SK-N-SH (cell line): ENCODE measurements around the gene ACYP2. TPM values are rescaled to one million over a fixed set of nuclear protein-coding genes. Genes with fewer than 3 reads are reported as not detected.

Experiments
- CTCF ChIA-PET: fragments of 300-600, 350-600 bp; formaldehyde crosslinking; extraction: SDS; loops from one replicate; lab custom pipeline; 2021; lab: Yijun Ruan, JAX
- POLR2A ChIA-PET: fragments of 350-600 bp; sonication (Branson Sonifier 250); formaldehyde crosslinking; extraction: SDS; loops from one replicate; lab custom pipeline; 2020; ENCODE audit warnings: antibody characterized with exemption, inconsistent platforms; lab: Yijun Ruan, JAX
- DNase-seq: peaks from one replicate; pipeline ENCODE4 v3.0.0; 2012
- H2AFZ ChIP-seq: fragments of 200-600 bp; sonication (generic); 2 replicates; pipeline ENCODE4 v1.8.1; 2016; ENCODE audit warnings: antibody characterized with exemption, mild to moderate bottlenecking, low read depth
- H3F3A ChIP-seq: fragments of 200-600 bp; sonication (generic); replicated peaks from 2 replicates; pipeline ENCODE3; 2016; ENCODE audit warnings: antibody characterized with exemption, mild to moderate bottlenecking; ENCODE audit not compliant: insufficient read depth
- H3K27ac ChIP-seq, 2 experiments: fragments of 200-500 bp in 1 of 2; fragments of 200-600 bp in 1 of 2; sonication (Bioruptor generic) in 1 of 2; sonication (generic), shearing (Covaris generic) in 1 of 2; 2 replicates each; pipeline versions ENCODE4 v1.5.1 to v1.6.1; 2014 to 2016; ENCODE audit warnings: low read depth in 2 of 2, inconsistent platforms in 1 of 2, low read length in 1 of 2, mild to moderate bottlenecking in 1 of 2, mixed read lengths in 1 of 2
- H3K27me3 ChIP-seq: fragments of 200-600 bp; sonication (generic), shearing (Covaris generic); 2 replicates; pipeline ENCODE4 v1.6.1; 2016; ENCODE audit warnings: mixed run types; ENCODE audit not compliant: insufficient read depth
- H3K36me3 ChIP-seq, 2 experiments: fragments of 200-500 bp in 1 of 2; fragments of 200-600 bp in 1 of 2; sonication (Bioruptor generic) in 1 of 2; sonication (generic) in 1 of 2; replicated peaks in 1 of 2; 2 replicates each; pipeline versions ENCODE3 to v1.5.1; 2014 to 2016; ENCODE audit warnings: low read length in 1 of 2, mild to moderate bottlenecking in 1 of 2; ENCODE audit not compliant: insufficient read depth in 2 of 2, control insufficient read depth in 1 of 2
- H3K4me1 ChIP-seq, 2 experiments: fragments of 200-500 bp in 1 of 2; fragments of 200-600 bp in 1 of 2; sonication (Bioruptor generic) in 1 of 2; sonication (generic), shearing (Covaris generic) in 1 of 2; 2 replicates each; pipeline versions ENCODE4 v1.5.1 to v1.6.1; 2014 to 2016; ENCODE audit warnings: low read depth in 1 of 2, low read length in 1 of 2, mixed run types in 1 of 2; ENCODE audit not compliant: insufficient read depth in 2 of 2, control insufficient read depth in 1 of 2
- H3K4me2 ChIP-seq: fragments of 200-600 bp; sonication (generic), shearing (Covaris generic); 2 replicates; pipeline ENCODE4 v1.6.1; 2017; ENCODE audit warnings: mixed run types
- H3K4me3 ChIP-seq, 2 experiments: fragments of 200-500 bp in 1 of 2; fragments of 200-600 bp in 1 of 2; sonication (Bioruptor generic) in 1 of 2; sonication (generic), shearing (Covaris generic) in 1 of 2; 2 replicates each; pipeline versions ENCODE4 v1.5.1 to v1.8.1; 2014 to 2016; ENCODE audit warnings: low read depth in 2 of 2, inconsistent platforms in 1 of 2, low read length in 1 of 2, mild to moderate bottlenecking in 1 of 2, mixed read lengths in 1 of 2, moderate library complexity in 1 of 2
- H3K79me2 ChIP-seq: fragments of 200-600 bp; sonication (generic); 2 replicates; pipeline ENCODE4 v1.8.1; 2017; ENCODE audit warnings: mild to moderate bottlenecking; ENCODE audit not compliant: insufficient read depth
- H3K9ac ChIP-seq: fragments of 200-600 bp; sonication (generic); 2 replicates; pipeline ENCODE4 v1.6.1; 2017; ENCODE audit warnings: mixed run types
- H3K9me2 ChIP-seq: fragments of 200-600 bp; sonication (generic); 2 replicates; pipeline ENCODE4 v1.6.1; 2017; ENCODE audit warnings: mixed run types
- H3K9me3 ChIP-seq: fragments of 200-600 bp; sonication (generic); 2 replicates; pipeline ENCODE4 v1.6.1; 2017; ENCODE audit warnings: mixed run types, mild to moderate bottlenecking, moderate library complexity
- H4K20me1 ChIP-seq: fragments of 200-600 bp; sonication (generic); 2 replicates; pipeline ENCODE4 v1.6.1; 2017; ENCODE audit warnings: mild to moderate bottlenecking, mixed run types; ENCODE audit not compliant: insufficient read depth
- EP300 ChIP-seq, 2 experiments: IDR thresholded peaks; 2 replicates each; pipeline versions ENCODE4 v1.4.0 to v1.6.1; 2012; ENCODE audit warnings: borderline replicate concordance in 1 of 2, low read depth in 1 of 2, low read length in 1 of 2
- EZH2phosphoT487 ChIP-seq: fragments of 200-600 bp; sonication (generic); IDR thresholded peaks from 2 replicates; pipeline ENCODE4 v1.6.1; 2017; ENCODE audit warnings: low read depth, mixed run types, mild to moderate bottlenecking, antibody characterized with exemption, moderate library complexity, borderline replicate concordance
- GABPA ChIP-seq: IDR thresholded peaks from 2 replicates; pipeline ENCODE4 v1.4.0; 2012; ENCODE audit warnings: low read depth, mild to moderate bottlenecking
- GATA2 ChIP-seq: sonication (generic); formaldehyde crosslinking; IDR thresholded peaks from 2 replicates; pipeline ENCODE4 v1.5.0; 2020; ENCODE audit warnings: mild to moderate bottlenecking, missing genetic modification reagents
- JUND ChIP-seq: IDR thresholded peaks from 2 replicates; pipeline ENCODE4 v1.4.0; 2012
- MEF2A ChIP-seq: IDR thresholded peaks from 2 replicates; pipeline ENCODE4 v1.4.0; 2012; ENCODE audit warnings: low read depth, borderline replicate concordance
- MXI1 ChIP-seq: IDR thresholded peaks from 2 replicates; pipeline ENCODE4 v1.6.1; 2012; ENCODE audit warnings: mild to moderate bottlenecking, low read depth, low read length, improper control_type of control experiment
- POLR2AphosphoS5 ChIP-seq: IDR thresholded peaks from 2 replicates; pipeline ENCODE4 v1.6.1; 2012; ENCODE audit warnings: low read depth, low read length
- RCOR1 ChIP-seq: fragments of 150-350 bp; IDR thresholded peaks from 2 replicates; pipeline ENCODE4 v1.6.1; 2017; ENCODE audit warnings: antibody characterized with exemption, low read length
- RFX5 ChIP-seq: IDR thresholded peaks from 2 replicates; pipeline ENCODE4 v1.6.1; 2012; ENCODE audit warnings: mild to moderate bottlenecking, improper control_type of control experiment, low read length
- SIN3A ChIP-seq: IDR thresholded peaks from 2 replicates; pipeline ENCODE4 v1.6.1; 2012; ENCODE audit warnings: low read depth, mild to moderate bottlenecking, low read length, moderate library complexity, borderline replicate concordance
- TEAD4 ChIP-seq: IDR thresholded peaks from 2 replicates; pipeline ENCODE4 v1.4.0; 2012; ENCODE audit warnings: mild to moderate bottlenecking, borderline replicate concordance; ENCODE audit not compliant: insufficient read depth
- YY1 ChIP-seq: IDR thresholded peaks from 2 replicates; pipeline ENCODE4 v1.4.0; 2012; ENCODE audit warnings: low read depth, mild to moderate bottlenecking
- WGBS: methylation state at CpG from one replicate; pipeline ENCODE4 v1.1.6; 2017; ENCODE audit warnings: low lambda C conversion rate; 5-methylcytosine and 5-hydroxymethylcytosine counted together
- polyA plus RNA-seq, 3 experiments: library from polyadenylated mRNA; depleted of rRNA; stranded (reverse); fragments of >200 nt; gene quantifications; 2 replicates each; pipeline ENCODE4 v1.2.3, GENCODE V29; 2012
- TF ChIP-seq, protein P1 (sequence below): fragments of 150-350 bp; IDR thresholded peaks from 2 replicates; pipeline ENCODE4 v1.6.1; 2017; ENCODE audit warnings: antibody characterized with exemption, low read length, low read depth, borderline replicate concordance
- TF ChIP-seq, protein P2 (sequence below): fragments of 200-600 bp; sonication (generic); IDR thresholded peaks from 2 replicates; pipeline ENCODE4 v1.6.1; 2017; ENCODE audit warnings: antibody characterized with exemption, mild to moderate bottlenecking, moderate library complexity
- TF ChIP-seq, protein P3 (sequence below): IDR thresholded peaks from 2 replicates; pipeline ENCODE4 v1.4.0; 2012; ENCODE audit warnings: low read depth

The ACYP2 gene
- polyA plus RNA-seq, 1 of the 3 experiments (the other 2 are of a cell fraction): 8.8 TPM

DNA sequence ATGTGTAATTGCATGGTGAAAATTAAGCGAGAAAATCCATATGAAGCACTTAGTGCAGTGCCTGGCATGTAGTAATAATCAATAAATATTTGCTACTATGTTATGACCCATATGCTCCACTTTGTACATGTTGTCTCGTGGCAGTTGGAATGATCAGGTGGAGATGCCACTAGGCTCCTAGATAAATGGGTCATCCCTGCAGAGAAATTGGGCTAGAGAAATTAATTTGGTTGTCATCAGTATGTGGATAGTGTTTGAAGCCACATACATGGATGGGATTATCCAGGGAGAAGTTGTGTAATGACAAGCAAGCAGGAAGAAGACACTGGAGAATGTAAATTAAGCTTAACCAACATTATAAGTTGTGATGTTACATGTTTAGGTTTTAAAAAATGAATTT lies 33.0 kb downstream of the ACYP2 start:
- H3K9ac ChIP-seq: no peak overlapping the region
- no peaks in the 10 kb centered on the region for H4K20me1 ChIP-seq
- TF ChIP-seq YY1: no peak
- no peak for TF ChIP-seq JUND
- TF ChIP-seq TEAD4: no peak
- no peak for TF ChIP-seq POLR2AphosphoS5
- TF ChIP-seq, protein P1, sequence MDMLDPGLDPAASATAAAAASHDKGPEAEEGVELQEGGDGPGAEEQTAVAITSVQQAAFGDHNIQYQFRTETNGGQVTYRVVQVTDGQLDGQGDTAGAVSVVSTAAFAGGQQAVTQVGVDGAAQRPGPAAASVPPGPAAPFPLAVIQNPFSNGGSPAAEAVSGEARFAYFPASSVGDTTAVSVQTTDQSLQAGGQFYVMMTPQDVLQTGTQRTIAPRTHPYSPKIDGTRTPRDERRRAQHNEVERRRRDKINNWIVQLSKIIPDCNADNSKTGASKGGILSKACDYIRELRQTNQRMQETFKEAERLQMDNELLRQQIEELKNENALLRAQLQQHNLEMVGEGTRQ: no peak
- TF ChIP-seq SIN3A: no peak
- TF ChIP-seq MEF2A: no peak
- TF ChIP-seq GABPA: no peak
- TF ChIP-seq EP300 (IDR thresholded peaks at IDR 0.05; ENCODE audit: borderline replicate concordance in 1 of 2, low read depth in 1 of 2, low read length in 1 of 2): no peak
- TF ChIP-seq MXI1: no peak
- TF ChIP-seq, protein P2, sequence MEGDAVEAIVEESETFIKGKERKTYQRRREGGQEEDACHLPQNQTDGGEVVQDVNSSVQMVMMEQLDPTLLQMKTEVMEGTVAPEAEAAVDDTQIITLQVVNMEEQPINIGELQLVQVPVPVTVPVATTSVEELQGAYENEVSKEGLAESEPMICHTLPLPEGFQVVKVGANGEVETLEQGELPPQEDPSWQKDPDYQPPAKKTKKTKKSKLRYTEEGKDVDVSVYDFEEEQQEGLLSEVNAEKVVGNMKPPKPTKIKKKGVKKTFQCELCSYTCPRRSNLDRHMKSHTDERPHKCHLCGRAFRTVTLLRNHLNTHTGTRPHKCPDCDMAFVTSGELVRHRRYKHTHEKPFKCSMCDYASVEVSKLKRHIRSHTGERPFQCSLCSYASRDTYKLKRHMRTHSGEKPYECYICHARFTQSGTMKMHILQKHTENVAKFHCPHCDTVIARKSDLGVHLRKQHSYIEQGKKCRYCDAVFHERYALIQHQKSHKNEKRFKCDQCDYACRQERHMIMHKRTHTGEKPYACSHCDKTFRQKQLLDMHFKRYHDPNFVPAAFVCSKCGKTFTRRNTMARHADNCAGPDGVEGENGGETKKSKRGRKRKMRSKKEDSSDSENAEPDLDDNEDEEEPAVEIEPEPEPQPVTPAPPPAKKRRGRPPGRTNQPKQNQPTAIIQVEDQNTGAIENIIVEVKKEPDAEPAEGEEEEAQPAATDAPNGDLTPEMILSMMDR: no peak
- no peak for TF ChIP-seq GATA2
- no peak for TF ChIP-seq RCOR1
- TF ChIP-seq, all 33 proteins: peak for 0
- no peaks in the 10 kb centered on the region for H3F3A ChIP-seq
- H2AFZ ChIP-seq: no peak overlapping the region
- H3K27ac ChIP-seq: no peak overlapping the region
- no peaks in the 10 kb centered on the region for H3K9me2 ChIP-seq
- no peak for DNase-seq
- no peak overlapping the region for H3K4me3 ChIP-seq
- 54% methylated on average over 2 of the region's 2 CpGs for WGBS
- H3K36me3 ChIP-seq: no peaks in the 10 kb centered on the region
- H3K27me3 ChIP-seq: no peaks in the 10 kb centered on the region
- POLR2A ChIA-PET: no interaction called here
- H3K4me1 ChIP-seq: peaks cover 0 to 2% of the 10 kb centered on the region in 2 experiments; a peak in 1 of 4 replicates
- no peaks in the 10 kb centered on the region for H3K79me2 ChIP-seq
- H3K9me3 ChIP-seq: no peaks in the 10 kb centered on the region; the same call in 1 of the 2 replicates
- H3K4me2 ChIP-seq: no peak overlapping the region
- CTCF ChIA-PET: interaction anchor here (0.9 to 1.7 kb wide), 3 partner anchors 21 to 690 kb away, joined by 3 to 4 read pairs (median 3); no protein-coding TSS in a partner anchor

DNA sequence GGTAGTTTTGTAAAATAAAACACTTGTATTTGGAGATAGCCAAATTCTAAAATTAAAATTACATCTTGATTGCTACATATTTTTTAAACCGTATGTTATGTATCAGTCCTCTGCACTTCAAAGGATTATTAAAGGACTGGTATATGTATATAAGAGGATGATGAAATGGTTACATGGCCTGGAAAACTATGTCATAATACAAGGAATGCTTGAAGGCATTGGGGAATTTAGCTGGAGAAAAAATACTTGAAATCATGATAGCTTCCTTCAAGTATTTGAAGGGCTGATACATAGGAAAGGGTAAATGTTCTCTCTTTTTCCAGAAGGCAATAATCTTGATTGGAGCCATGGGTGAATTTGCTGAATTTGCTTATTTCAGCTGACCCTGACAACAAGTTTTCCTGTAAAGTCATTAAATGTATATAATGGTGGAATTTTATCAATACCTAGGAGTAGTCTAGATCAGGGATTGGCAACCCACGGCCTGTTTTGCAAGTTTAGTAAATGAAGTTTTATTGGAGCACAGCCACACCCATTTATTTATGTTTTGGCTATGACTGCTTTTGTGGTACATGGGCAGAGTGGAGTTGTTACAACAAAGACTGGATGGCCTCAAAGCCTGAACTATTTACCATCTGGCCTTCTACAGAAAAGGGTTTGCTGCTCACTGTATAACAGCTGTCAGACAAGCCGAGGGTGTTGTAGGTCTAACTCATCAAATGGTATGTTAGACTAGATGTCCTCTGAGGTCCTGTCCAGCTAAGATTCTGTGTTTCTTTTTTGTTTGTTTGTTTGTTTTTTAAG lies 34.4 kb downstream of the ACYP2 start:
- no peak for TF ChIP-seq EZH2phosphoT487
- no peak for TF ChIP-seq MEF2A
- no peak for TF ChIP-seq POLR2AphosphoS5
- TF ChIP-seq, protein P3, sequence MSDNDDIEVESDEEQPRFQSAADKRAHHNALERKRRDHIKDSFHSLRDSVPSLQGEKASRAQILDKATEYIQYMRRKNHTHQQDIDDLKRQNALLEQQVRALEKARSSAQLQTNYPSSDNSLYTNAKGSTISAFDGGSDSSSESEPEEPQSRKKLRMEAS: no peak
- no peak for TF ChIP-seq RFX5
- no peak overlapping the region for H3K4me3 ChIP-seq
- ChIA-PET POLR2A (no interaction called here), CTCF (interaction anchor here (0.9 kb wide), 1 partner anchor 54 kb away, joined by 3 read pairs; no protein-coding TSS in a partner anchor)
- DNase-seq: no peak
- no peaks in the 10 kb centered on the region for H3K27me3 ChIP-seq
- H3K4me1 ChIP-seq: peaks cover 0 to 2% of the 10 kb centered on the region in 2 experiments; a peak in 1 of 4 replicates
- 79% methylated on average over 3 of the region's 3 CpGs for WGBS
- H3K79me2 ChIP-seq: no peaks in the 10 kb centered on the region
- no peak overlapping the region for H3K27ac ChIP-seq
- no peaks in the 10 kb centered on the region for H3K9me2 ChIP-seq
- no peak overlapping the region for H3K4me2 ChIP-seq
- no peaks in the 10 kb centered on the region for H3F3A ChIP-seq
- H2AFZ ChIP-seq: no peak overlapping the region
- no peaks in the 10 kb centered on the region for H4K20me1 ChIP-seq
- H3K36me3 ChIP-seq: no peaks in the 10 kb centered on the region
- H3K9me3 ChIP-seq: no peaks in the 10 kb centered on the region; the same call in 1 of the 2 replicates
- H3K9ac ChIP-seq: no peak overlapping the region
